ENCODE measurements around the gene GFRA1.

DNA sequence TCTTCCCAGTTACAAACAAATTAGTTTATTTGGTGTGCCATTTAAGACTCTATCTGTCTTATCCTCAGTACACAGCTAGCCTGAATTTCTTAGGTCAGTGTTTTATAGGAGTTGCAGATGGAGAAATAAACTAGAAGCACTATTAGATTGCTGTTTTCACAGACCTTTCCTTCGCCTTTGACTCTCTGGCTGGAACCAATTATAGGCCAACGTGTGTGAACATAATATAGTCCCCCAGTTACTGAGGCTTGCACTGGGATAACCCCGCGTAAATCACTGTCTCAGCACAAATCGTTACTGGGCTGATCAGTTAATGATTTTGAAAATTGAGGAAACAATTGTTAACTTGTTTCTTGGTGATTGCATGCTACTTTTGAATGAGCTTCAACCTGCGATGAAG is 233.4 kb downstream of the GFRA1 start:
- TF ChIP-seq EP300 (IDR thresholded peaks at IDR 0.05) (no peak), POLR2A (IDR thresholded peaks at IDR 0.05) (no peak)
- TF ChIP-seq, protein P1, sequence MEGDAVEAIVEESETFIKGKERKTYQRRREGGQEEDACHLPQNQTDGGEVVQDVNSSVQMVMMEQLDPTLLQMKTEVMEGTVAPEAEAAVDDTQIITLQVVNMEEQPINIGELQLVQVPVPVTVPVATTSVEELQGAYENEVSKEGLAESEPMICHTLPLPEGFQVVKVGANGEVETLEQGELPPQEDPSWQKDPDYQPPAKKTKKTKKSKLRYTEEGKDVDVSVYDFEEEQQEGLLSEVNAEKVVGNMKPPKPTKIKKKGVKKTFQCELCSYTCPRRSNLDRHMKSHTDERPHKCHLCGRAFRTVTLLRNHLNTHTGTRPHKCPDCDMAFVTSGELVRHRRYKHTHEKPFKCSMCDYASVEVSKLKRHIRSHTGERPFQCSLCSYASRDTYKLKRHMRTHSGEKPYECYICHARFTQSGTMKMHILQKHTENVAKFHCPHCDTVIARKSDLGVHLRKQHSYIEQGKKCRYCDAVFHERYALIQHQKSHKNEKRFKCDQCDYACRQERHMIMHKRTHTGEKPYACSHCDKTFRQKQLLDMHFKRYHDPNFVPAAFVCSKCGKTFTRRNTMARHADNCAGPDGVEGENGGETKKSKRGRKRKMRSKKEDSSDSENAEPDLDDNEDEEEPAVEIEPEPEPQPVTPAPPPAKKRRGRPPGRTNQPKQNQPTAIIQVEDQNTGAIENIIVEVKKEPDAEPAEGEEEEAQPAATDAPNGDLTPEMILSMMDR (IDR thresholded peaks at IDR 0.05) = no peak
